HepG2 (cell line): ENCODE data around the gene CYP17A1. TPM values are rescaled to one million over a fixed set of nuclear protein-coding genes. Genes with fewer than 3 reads are reported as not detected.

Experiments
- ARID2 ChIP-seq: sonication (generic); formaldehyde crosslinking; IDR thresholded peaks from 2 replicates; pipeline ENCODE4 v1.8.1; 2022; ENCODE audit warnings: mild to moderate bottlenecking, missing genetic modification reagents, borderline replicate concordance
- HNRNPL ChIP-seq: fragments of 200-400 bp; formaldehyde crosslinking; IDR thresholded peaks from 2 replicates; pipeline ENCODE4 v1.6.1; 2017; ENCODE audit warnings: mild to moderate bottlenecking, low read depth, low read length
- MBNL3 ChIP-seq: fragments of 250-450 bp; sonication (Bioruptor Pico); conservative IDR thresholded peaks from 2 replicates; pipeline ENCODE4 v1.8.0; 2022; ENCODE audit warnings: mild to moderate bottlenecking, inconsistent platforms
- NR1H2 ChIP-seq: sonication (generic); formaldehyde crosslinking; IDR thresholded peaks from 2 replicates; pipeline ENCODE4 v1.8.1; 2022; ENCODE audit warnings: low read depth, missing genetic modification reagents, borderline replicate concordance
- ONECUT2 ChIP-seq: sonication (generic); formaldehyde crosslinking; IDR thresholded peaks from 2 replicates; pipeline ENCODE4 v1.4.0; 2020; ENCODE audit warnings: missing genetic modification reagents
- ZBTB40 ChIP-seq, 2 experiments: fragments of 450-650 bp in 1 of 2; sonication (generic) in 1 of 2; formaldehyde crosslinking in 1 of 2; IDR thresholded peaks; 2 replicates each; pipeline versions ENCODE4 v1.6.1 to v1.8.0; 2016 to 2022; ENCODE audit warnings: antibody characterized with exemption in 1 of 2, mild to moderate bottlenecking in 1 of 2, missing genetic modification reagents in 1 of 2
- ZFP62 ChIP-seq: sonication (generic); formaldehyde crosslinking; IDR thresholded peaks from 2 replicates; pipeline ENCODE4 v1.4.0; 2020; ENCODE audit warnings: missing genetic modification reagents
- ZKSCAN8 ChIP-seq: IDR thresholded peaks from 2 replicates; pipeline ENCODE4 v1.6.1; 2016; ENCODE audit warnings: borderline replicate concordance, missing genetic modification reagents, missing compliant biosample characterization
- ZNF558 ChIP-seq: sonication (generic); formaldehyde crosslinking; IDR thresholded peaks from 2 replicates; pipeline ENCODE4 v1.9.0; 2022; ENCODE audit warnings: mild to moderate bottlenecking, missing genetic modification reagents, borderline replicate concordance
- ZNF564 ChIP-seq: sonication (generic); formaldehyde crosslinking; IDR thresholded peaks from 2 replicates; pipeline ENCODE4 v1.8.1; 2023; ENCODE audit warnings: mild to moderate bottlenecking, missing genetic modification reagents
- ZNF572 ChIP-seq: sonication (generic); formaldehyde crosslinking; IDR thresholded peaks from 2 replicates; pipeline ENCODE4 v1.5.1; 2020; ENCODE audit warnings: mild to moderate bottlenecking, missing genetic modification reagents
- ZNF589 ChIP-seq: sonication (generic); formaldehyde crosslinking; conservative IDR thresholded peaks from 2 replicates; pipeline ENCODE4 v1.8.0; 2022; ENCODE audit warnings: mild to moderate bottlenecking, moderate library complexity, missing genetic modification reagents
- polyA plus RNA-seq, 8 experiments: library from polyadenylated mRNA; depleted of rRNA in 3 of 8; stranded (reverse) in 7 of 8; unstranded in 1 of 8; fragments of >200 nt; fragmentation: Illumina TruSeq in 4 of 8; extraction: Trizol in 4 of 8; gene quantifications; 2 replicates each; pipeline versions ENCODE4 v1.2.1 to v1.2.3, GENCODE V29; 2011 to 2016; ENCODE audit warnings: low read depth in 4 of 8, missing spikeins in 1 of 8, mixed read lengths in 1 of 8; ENCODE audit not compliant: insufficient read depth in 1 of 8
- total RNA-seq, 5 experiments: library from RNA; depleted of rRNA; stranded (reverse); fragments of >200 nt; fragmentation: Illumina TruSeq; extraction: Trizol; gene quantifications; 2 replicates each; pipeline ENCODE4 v1.2.3, GENCODE V29; 2016; ENCODE audit warnings: low read depth in 1 of 5
- TF ChIP-seq, protein P1 (sequence below): sonication (generic); IDR thresholded peaks from 2 replicates; pipeline ENCODE4 v1.6.1; 2016; ENCODE audit warnings: low read depth, borderline replicate concordance
- TF ChIP-seq, protein P2 (sequence below): sonication (generic); formaldehyde crosslinking; IDR thresholded peaks from 2 replicates; pipeline ENCODE4 v1.8.1; 2023; ENCODE audit warnings: mild to moderate bottlenecking, missing genetic modification reagents, borderline replicate concordance
- TF ChIP-seq, protein P3 (sequence below): conservative IDR thresholded peaks from 2 replicates; pipeline ENCODE4 v1.6.1; 2018; ENCODE audit warnings: missing genetic modification reagents
- TF ChIP-seq, protein P4 (sequence below): sonication (generic); formaldehyde crosslinking; IDR thresholded peaks from 2 replicates; pipeline ENCODE4 v1.4.0; 2020; ENCODE audit warnings: mild to moderate bottlenecking, missing genetic modification reagents

Gene CYP17A1
- total and polyA plus RNA-seq, 2 of the 13 experiments (the other 11 are each of a cell fraction or from before 2014, with no cell fraction given): 0.13 to 1.1 TPM

- no peak for TF ChIP-seq ZBTB40 (IDR thresholded peaks at IDR 0.05)
- TF ChIP-seq ZBTB40 (CRISPR knock-in tag; IDR thresholded peaks at IDR 0.05): no peak
- TF ChIP-seq HNRNPL: 0 out of 2 replicates have a peak, but pooled peaks have one; percentile 48
- TF ChIP-seq, protein P1, sequence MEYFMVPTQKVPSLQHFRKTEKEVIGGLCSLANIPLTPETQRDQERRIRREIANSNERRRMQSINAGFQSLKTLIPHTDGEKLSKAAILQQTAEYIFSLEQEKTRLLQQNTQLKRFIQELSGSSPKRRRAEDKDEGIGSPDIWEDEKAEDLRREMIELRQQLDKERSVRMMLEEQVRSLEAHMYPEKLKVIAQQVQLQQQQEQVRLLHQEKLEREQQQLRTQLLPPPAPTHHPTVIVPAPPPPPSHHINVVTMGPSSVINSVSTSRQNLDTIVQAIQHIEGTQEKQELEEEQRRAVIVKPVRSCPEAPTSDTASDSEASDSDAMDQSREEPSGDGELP: no peak
- no peak for TF ChIP-seq ZNF572 (CRISPR knock-in tag)
- no peak for TF ChIP-seq ZFP62
- TF ChIP-seq, protein P2, sequence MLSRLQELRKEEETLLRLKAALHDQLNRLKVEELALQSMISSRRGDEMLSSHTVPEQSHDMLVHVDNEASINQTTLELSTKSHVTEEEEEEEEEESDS (CRISPR knock-in tag): no peak
- TF ChIP-seq, protein P3, sequence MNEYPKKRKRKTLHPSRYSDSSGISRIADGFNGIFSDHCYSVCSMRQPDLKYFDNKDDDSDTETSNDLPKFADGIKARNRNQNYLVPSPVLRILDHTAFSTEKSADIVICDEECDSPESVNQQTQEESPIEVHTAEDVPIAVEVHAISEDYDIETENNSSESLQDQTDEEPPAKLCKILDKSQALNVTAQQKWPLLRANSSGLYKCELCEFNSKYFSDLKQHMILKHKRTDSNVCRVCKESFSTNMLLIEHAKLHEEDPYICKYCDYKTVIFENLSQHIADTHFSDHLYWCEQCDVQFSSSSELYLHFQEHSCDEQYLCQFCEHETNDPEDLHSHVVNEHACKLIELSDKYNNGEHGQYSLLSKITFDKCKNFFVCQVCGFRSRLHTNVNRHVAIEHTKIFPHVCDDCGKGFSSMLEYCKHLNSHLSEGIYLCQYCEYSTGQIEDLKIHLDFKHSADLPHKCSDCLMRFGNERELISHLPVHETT (CRISPR knock-in tag): no peak
- no peak for TF ChIP-seq ZNF564 (CRISPR knock-in tag)
- no peak for TF ChIP-seq ZNF558 (CRISPR knock-in tag)
- TF ChIP-seq NR1H2 (CRISPR knock-in tag): no peak
- TF ChIP-seq MBNL3: no peak
- TF ChIP-seq ZKSCAN8 (CRISPR knock-in tag): no peak
- TF ChIP-seq ONECUT2 (CRISPR knock-in tag): no peak
- TF ChIP-seq ZNF589 (CRISPR knock-in tag): peak; percentile 54; the same call in 1 of the 2 replicates
- TF ChIP-seq, protein P4, sequence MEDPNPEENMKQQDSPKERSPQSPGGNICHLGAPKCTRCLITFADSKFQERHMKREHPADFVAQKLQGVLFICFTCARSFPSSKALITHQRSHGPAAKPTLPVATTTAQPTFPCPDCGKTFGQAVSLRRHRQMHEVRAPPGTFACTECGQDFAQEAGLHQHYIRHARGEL (CRISPR knock-in tag): no peak
- no peak for TF ChIP-seq ARID2 (CRISPR knock-in tag)
These were observed 32.3 kb upstream of the CYP17A1 start, which contains the start of gene AS3MT (continued) for GRCh38 chr10:102869258-102870198.
